Measurements from ENCODE around the gene ATRNL1.

ATRNL1 gene

GRCh38 chr10:115659616-115660015 is 566.5 kb downstream of the ATRNL1 start:
- no peak for TF ChIP-seq CTCF (conservative IDR thresholded peaks at IDR 0.05; ENCODE audit: low read length)
- no peak for DNase-seq (ENCODE audit: low read depth)
- no peak overlapping the region for H3K4me3 ChIP-seq (ENCODE audit: low read length)

GRCh38 chr10:115660391-115660790 is 567.2 kb downstream of the ATRNL1 start:
- no peak for TF ChIP-seq CTCF (conservative IDR thresholded peaks at IDR 0.05; ENCODE audit: low read length)
- H3K4me3 ChIP-seq (ENCODE audit: low read length): no peak overlapping the region
- no peak for DNase-seq (ENCODE audit: low read depth)

GRCh38 chr10:115662422-115662821 is 569.3 kb downstream of the ATRNL1 start:
- no peak for TF ChIP-seq CTCF (conservative IDR thresholded peaks at IDR 0.05; ENCODE audit: low read length)
- DNase-seq (ENCODE audit: low read depth): no peak
- H3K4me3 ChIP-seq (ENCODE audit: low read length): no peak overlapping the region

GRCh38 chr10:115665549-115665948 is 572.4 kb downstream of the ATRNL1 start:
- TF ChIP-seq CTCF (conservative IDR thresholded peaks at IDR 0.05; ENCODE audit: low read length): no peak
- H3K4me3 ChIP-seq (ENCODE audit: low read length): no peak overlapping the region
- DNase-seq (ENCODE audit: low read depth): no peak

GRCh38 chr10:115674496-115674895 is 581.3 kb downstream of the ATRNL1 start:
- no peak overlapping the region for H3K4me3 ChIP-seq (ENCODE audit: low read length)
- TF ChIP-seq CTCF (conservative IDR thresholded peaks at IDR 0.05; ENCODE audit: low read length): no peak
- DNase-seq (ENCODE audit: low read depth): no peak

GRCh38 chr10:115696747-115697146 is 603.6 kb downstream of the ATRNL1 start:
- DNase-seq (ENCODE audit: low read depth): no peak
- no peak for TF ChIP-seq CTCF (conservative IDR thresholded peaks at IDR 0.05; ENCODE audit: low read length)
- no peak overlapping the region for H3K4me3 ChIP-seq (ENCODE audit: low read length)

GRCh38 chr10:115706026-115706425 is 612.9 kb downstream of the ATRNL1 start:
- H3K4me3 ChIP-seq (ENCODE audit: low read length): no peak overlapping the region
- no peak for DNase-seq (ENCODE audit: low read depth)
- TF ChIP-seq CTCF (conservative IDR thresholded peaks at IDR 0.05; ENCODE audit: low read length): no peak

Data from AG10803 (cell line).